CD14-positive monocyte (primary cell): ENCODE results near the gene GMEB2. TPM values are rescaled to one million over a fixed set of nuclear protein-coding genes. Genes with fewer than 3 reads are reported as not detected.

ENCODE experiments used
- DNase-seq, 3 donors: peaks; one replicate each; pipeline ENCODE4 v3.0.0-alpha.2; 2011 to 2022
- H2AFZ ChIP-seq: 2 replicates; pipeline ENCODE4 v1.6.0; 2012; ENCODE audit warnings: mild to moderate bottlenecking, low read depth, low read length, inconsistent platforms; ENCODE audit not compliant: insufficient read depth, poor library complexity, severe bottlenecking
- H3K27ac ChIP-seq, 2 donors: 1 replicate in 1 of 2; 2 replicates in 1 of 2; pipeline ENCODE4 v1.5.1; 2012 to 2013; ENCODE audit warnings: low read length in 2 of 2, control low read depth in 1 of 2, inconsistent platforms in 1 of 2, low read depth in 1 of 2, mild to moderate bottlenecking in 1 of 2
- H3K27me3 ChIP-seq, 2 donors: one replicate each; pipeline versions ENCODE4 v1.6.0 to v1.6.1; 2011 to 2013; ENCODE audit warnings: low read length in 2 of 2; ENCODE audit not compliant: control insufficient read depth in 2 of 2, insufficient read depth in 2 of 2
- H3K36me3 ChIP-seq, 2 donors: replicated peaks in 1 of 2; 1 replicate in 1 of 2; 2 replicates in 1 of 2; pipeline versions ENCODE4 v1.5.1 to v1.6.1; 2012 to 2013; ENCODE audit warnings: low read length in 2 of 2, control low read depth in 1 of 2, inconsistent platforms in 1 of 2, mild to moderate bottlenecking in 1 of 2; ENCODE audit not compliant: insufficient read depth in 2 of 2, control insufficient read depth in 1 of 2
- H3K4me1 ChIP-seq, 2 donors: 1 replicate in 1 of 2; 2 replicates in 1 of 2; pipeline versions ENCODE4 v1.5.1 to v1.6.1; 2012 to 2013; ENCODE audit warnings: low read length in 2 of 2, control low read depth in 1 of 2, inconsistent platforms in 1 of 2, mild to moderate bottlenecking in 1 of 2, moderate library complexity in 1 of 2; ENCODE audit not compliant: insufficient read depth in 2 of 2, control insufficient read depth in 1 of 2
- H3K4me2 ChIP-seq: replicated peaks from 2 replicates; pipeline ENCODE3; 2012; ENCODE audit warnings: low read length, moderate library complexity, mild to moderate bottlenecking; ENCODE audit not compliant: poor library complexity, severe bottlenecking; ENCODE audit errors: extremely low read depth
- H3K4me3 ChIP-seq, 3 experiments: fragments of 200-600 bp in 1 of 3; sonication (generic) in 1 of 3; replicated peaks in 1 of 3; 1 replicate in 2 of 3; 2 replicates in 1 of 3; pipeline ENCODE4 v1.5.1; 2011 to 2013; ENCODE audit warnings: low read length in 3 of 3, mild to moderate bottlenecking in 3 of 3, control low read depth in 2 of 3, low read depth in 2 of 3, inconsistent platforms in 1 of 3, moderate library complexity in 1 of 3
- H3K79me2 ChIP-seq: 2 replicates; pipeline ENCODE4 v1.6.0; 2012; ENCODE audit warnings: mild to moderate bottlenecking, control low read depth, inconsistent platforms, low read length, moderate library complexity; ENCODE audit not compliant: insufficient read depth
- H3K9ac ChIP-seq: 2 replicates; pipeline ENCODE4 v1.6.0; 2017; ENCODE audit warnings: low read length, mild to moderate bottlenecking; ENCODE audit not compliant: insufficient read depth, poor library complexity, severe bottlenecking
- H3K9me3 ChIP-seq, 2 donors: replicated peaks in 1 of 2; 1 replicate in 1 of 2; 2 replicates in 1 of 2; pipeline versions ENCODE4 v1.5.1 to v1.6.1; 2012 to 2013; ENCODE audit warnings: low read length in 2 of 2, control low read depth in 1 of 2; ENCODE audit not compliant: control insufficient read depth in 1 of 2, insufficient read depth in 1 of 2
- H4K20me1 ChIP-seq: 2 replicates; pipeline ENCODE4 v1.6.0; 2012; ENCODE audit warnings: mild to moderate bottlenecking, low read length, control low read depth, moderate library complexity; ENCODE audit not compliant: insufficient read depth
- H3K27ac Mint-ChIP-seq, 7 donors: one replicate each; pipeline ENCODE4 v1.8.0; 2020; ENCODE audit warnings: mild to moderate bottlenecking in 7 of 7, mixed read lengths in 7 of 7, moderate library complexity in 6 of 7, inconsistent platforms in 2 of 7
- H3K27me3 Mint-ChIP-seq, 3 donors: one replicate each; pipeline ENCODE4 v1.8.0; 2021 to 2022; ENCODE audit warnings: low read depth in 3 of 3, mild to moderate bottlenecking in 3 of 3, mixed read lengths in 3 of 3, moderate library complexity in 3 of 3, inconsistent platforms in 1 of 3
- H3K36me3 Mint-ChIP-seq, 2 donors: one replicate each; pipeline ENCODE4 v1.8.0; 2020; ENCODE audit warnings: mixed read lengths in 2 of 2, inconsistent platforms in 1 of 2, mild to moderate bottlenecking in 1 of 2
- H3K4me1 Mint-ChIP-seq: one replicate; pipeline ENCODE4 v1.8.0; 2020; ENCODE audit warnings: mild to moderate bottlenecking, mixed read lengths
- H3K4me3 Mint-ChIP-seq, 2 donors: one replicate each; pipeline ENCODE4 v1.8.0; 2020; ENCODE audit warnings: mild to moderate bottlenecking in 2 of 2, mixed read lengths in 2 of 2, moderate library complexity in 1 of 2
- H3K9me3 Mint-ChIP-seq, 7 donors: one replicate each; pipeline ENCODE4 v1.8.0; 2020 to 2022; ENCODE audit warnings: mixed read lengths in 7 of 7, mild to moderate bottlenecking in 6 of 7, moderate library complexity in 6 of 7, inconsistent platforms in 2 of 7
- CTCF ChIP-seq: fragments of 200-600 bp; IDR thresholded peaks from one replicate; pipeline ENCODE4 v1.8.0; 2022; ENCODE audit warnings: antibody characterized with exemption, mild to moderate bottlenecking
- WGBS: methylation state at CpG from one replicate; pipeline ENCODE4 v1.1.5; 2013; ENCODE audit warnings: missing lambda C conversion rate; ENCODE audit not compliant: insufficient coverage; 5-methylcytosine and 5-hydroxymethylcytosine counted together
- intact Hi-C, 2 donors: fragments of 100-400 bp; cut with micrococcal nuclease; formaldehyde crosslinking; loops; one replicate each; pipeline versions ENCODE4 v1.15.0 to v1.15.1; 2023
- polyA plus RNA-seq, 3 donors: library from polyadenylated mRNA; depleted of rRNA in 1 of 3; unstranded in 2 of 3; stranded (reverse) in 1 of 3; fragments of 300-500 nt in 2 of 3; fragments of >200 nt in 1 of 3; fragmentation: Illumina TruSeq in 2 of 3; gene quantifications; 1 replicate in 2 of 3; 2 replicates in 1 of 3; pipeline ENCODE4 v1.2.3, GENCODE V29; 2012 to 2021

Gene GMEB2
- polyA plus RNA-seq, 3 donors = 2.7 to 11.7 (median 3.8) TPM

DNA sequence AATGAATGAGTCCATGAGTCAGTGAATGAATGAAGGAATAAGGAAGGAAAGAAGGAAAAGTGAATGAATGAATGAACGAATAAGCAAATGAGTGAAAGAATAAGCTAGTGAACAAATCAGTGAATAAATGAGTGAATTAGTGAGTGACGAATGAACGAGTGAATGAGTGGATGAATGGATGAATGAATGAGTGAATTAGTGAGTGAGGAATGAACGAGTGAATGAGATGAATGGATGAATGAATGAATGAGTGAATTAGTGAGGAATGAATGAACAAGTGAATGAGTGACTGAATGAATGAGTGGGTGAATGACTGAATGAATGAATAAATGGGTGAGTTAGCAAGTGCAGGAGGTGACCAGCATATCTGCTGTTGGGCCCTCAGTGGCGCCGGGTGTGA, 83.2 kb downstream of the GMEB2 start:
- no peaks in the 10 kb centered on the region for H3K36me3 Mint-ChIP-seq
- 95% methylated on average over 6 of the region's 6 CpGs for WGBS
- H3K9me3 Mint-ChIP-seq = peaks cover 0 to 1% (median 0%) of the 10 kb centered on the region in 7 donors
- H3K4me1 Mint-ChIP-seq = peaks cover 2% of the 10 kb centered on the region
- Histone ChIP-seq H3K36me3 (no peaks in the 10 kb centered on the region), H3K4me2 (no peak overlapping the region), H4K20me1 (no peaks in the 10 kb centered on the region), H3K4me1 (peaks cover 0 to 2% of the 10 kb centered on the region in 2 donors), H3K27me3 (peaks cover 0 to 49% of the 10 kb centered on the region in 2 donors), H3K9ac (no peak overlapping the region), H3K4me3 (no peak overlapping the region), H3K27ac (no peak overlapping the region), H3K79me2 (no peaks in the 10 kb centered on the region), H3K9me3 (no peaks in the 10 kb centered on the region), H2AFZ (no peak overlapping the region)
- intact Hi-C loops = no loop called here
- H3K4me3 Mint-ChIP-seq = peak overlapping the region in 1 of 2 donors; percentile 1
- no peak for TF ChIP-seq CTCF
- no peak for DNase-seq
- H3K27ac Mint-ChIP-seq = no peak overlapping the region
- H3K27me3 Mint-ChIP-seq = peaks cover 19 to 60% (median 26%) of the 10 kb centered on the region in 3 donors

DNA sequence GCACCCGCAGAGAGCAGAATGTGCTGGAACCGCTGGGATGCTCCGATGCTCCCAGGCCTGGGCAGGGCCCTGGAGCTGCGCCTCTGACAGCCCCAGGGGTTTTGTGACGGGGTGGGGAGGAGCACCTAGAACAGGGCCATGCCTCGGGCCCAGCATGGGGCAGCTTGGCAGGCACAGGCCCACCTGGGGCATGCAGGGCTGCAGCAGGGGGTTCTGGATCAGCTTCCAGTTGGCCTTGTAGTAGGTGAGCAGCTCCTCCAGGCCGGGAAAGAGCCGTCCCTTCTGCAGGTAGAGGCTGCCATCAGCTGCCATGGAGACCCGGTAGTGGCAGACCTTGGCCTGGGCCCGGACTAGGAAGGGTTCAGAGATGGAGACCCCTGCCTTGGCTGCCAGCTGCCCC, 83.8 kb downstream of the GMEB2 start:
- Histone ChIP-seq H3K79me2 (no peaks in the 10 kb centered on the region), H3K4me1 (peaks cover 4 to 8% of the 10 kb centered on the region in 2 donors), H3K9ac (no peak overlapping the region), H3K27ac (no peak overlapping the region), H3K4me2 (no peak overlapping the region), H3K9me3 (no peaks in the 10 kb centered on the region), H3K4me3 (no peak overlapping the region), H4K20me1 (no peaks in the 10 kb centered on the region), H2AFZ (no peak overlapping the region), H3K27me3 (peaks cover 0 to 44% of the 10 kb centered on the region in 2 donors), H3K36me3 (no peaks in the 10 kb centered on the region)
- peaks cover 17 to 54% (median 20%) of the 10 kb centered on the region in 3 donors for H3K27me3 Mint-ChIP-seq
- no peak overlapping the region for H3K27ac Mint-ChIP-seq
- peaks cover 0 to 1% (median 0%) of the 10 kb centered on the region in 7 donors for H3K9me3 Mint-ChIP-seq
- DNase-seq = no peak
- peaks cover 4% of the 10 kb centered on the region for H3K4me1 Mint-ChIP-seq
- WGBS = 93% methylated on average over 10 of the region's 10 CpGs
- TF ChIP-seq CTCF = no peak
- intact Hi-C loops = no loop called here
- H3K36me3 Mint-ChIP-seq = no peaks in the 10 kb centered on the region
- H3K4me3 Mint-ChIP-seq = no peak overlapping the region
